H1 (cell line): Measurements from ENCODE around the gene SCARB1. TPM values are rescaled to one million over a fixed set of nuclear protein-coding genes. Genes with fewer than 3 reads are reported as not detected.

Experiments used
- polyA plus RNA-seq, 7 experiments: library from polyadenylated mRNA; depleted of rRNA in 3 of 7; stranded (reverse) in 5 of 7; unstranded in 2 of 7; fragments of >200 nt in 5 of 7; fragments of 200-250 nt in 2 of 7; gene quantifications; 1 replicate in 5 of 7; 2 replicates in 1 of 7; 4 replicates in 1 of 7; pipeline versions ENCODE4 v1.2.1 to v1.2.3, GENCODE V29; 2011 to 2013; ENCODE audit warnings: missing spikeins in 2 of 7, mixed read lengths in 2 of 7
- total RNA-seq: library from RNA; stranded (reverse); fragmentation: NEBNext Ultra II Directional; extraction: Animal tissue kit (Norgen Biotek cat#: 25700); gene quantifications from 2 replicates; pipeline ENCODE4 v1.2.1, GENCODE V29; 2021
- TF ChIP-seq, protein P1 (sequence below): fragments of 300-600 bp; sonication (generic); IDR thresholded peaks from 2 replicates; pipeline ENCODE4 v1.7.1; 2012; ENCODE audit warnings: low read length, moderate library complexity, mild to moderate bottlenecking, inconsistent platforms; ENCODE audit not compliant: insufficient replicate concordance

The SCARB1 gene
- total and polyA plus RNA-seq, 2 of the 8 experiments (the other 6 are each of a cell fraction or from before 2014, with no cell fraction given): 45.3 to 57.1 TPM

DNA sequence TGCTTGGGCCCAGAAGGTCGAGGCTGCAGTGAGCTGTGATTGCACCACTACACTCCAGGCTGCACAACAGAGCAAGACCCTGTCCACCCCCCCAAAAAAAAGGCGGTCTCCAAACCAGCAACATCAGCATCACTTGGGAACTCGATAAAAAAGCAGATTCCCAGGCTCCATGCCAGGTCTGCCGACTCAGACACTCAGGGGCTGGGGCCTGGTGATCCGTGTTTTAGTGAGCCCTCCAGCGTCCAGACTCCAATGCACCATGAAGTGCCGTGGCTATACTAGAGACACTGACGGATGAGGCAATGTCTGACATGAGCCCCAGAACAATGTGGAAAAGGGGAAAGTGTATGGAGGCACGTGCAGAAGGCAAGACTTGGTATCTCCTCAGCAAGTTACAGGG, 28.8 kb downstream of the SCARB1 start (continued):
- TF ChIP-seq, protein P1, sequence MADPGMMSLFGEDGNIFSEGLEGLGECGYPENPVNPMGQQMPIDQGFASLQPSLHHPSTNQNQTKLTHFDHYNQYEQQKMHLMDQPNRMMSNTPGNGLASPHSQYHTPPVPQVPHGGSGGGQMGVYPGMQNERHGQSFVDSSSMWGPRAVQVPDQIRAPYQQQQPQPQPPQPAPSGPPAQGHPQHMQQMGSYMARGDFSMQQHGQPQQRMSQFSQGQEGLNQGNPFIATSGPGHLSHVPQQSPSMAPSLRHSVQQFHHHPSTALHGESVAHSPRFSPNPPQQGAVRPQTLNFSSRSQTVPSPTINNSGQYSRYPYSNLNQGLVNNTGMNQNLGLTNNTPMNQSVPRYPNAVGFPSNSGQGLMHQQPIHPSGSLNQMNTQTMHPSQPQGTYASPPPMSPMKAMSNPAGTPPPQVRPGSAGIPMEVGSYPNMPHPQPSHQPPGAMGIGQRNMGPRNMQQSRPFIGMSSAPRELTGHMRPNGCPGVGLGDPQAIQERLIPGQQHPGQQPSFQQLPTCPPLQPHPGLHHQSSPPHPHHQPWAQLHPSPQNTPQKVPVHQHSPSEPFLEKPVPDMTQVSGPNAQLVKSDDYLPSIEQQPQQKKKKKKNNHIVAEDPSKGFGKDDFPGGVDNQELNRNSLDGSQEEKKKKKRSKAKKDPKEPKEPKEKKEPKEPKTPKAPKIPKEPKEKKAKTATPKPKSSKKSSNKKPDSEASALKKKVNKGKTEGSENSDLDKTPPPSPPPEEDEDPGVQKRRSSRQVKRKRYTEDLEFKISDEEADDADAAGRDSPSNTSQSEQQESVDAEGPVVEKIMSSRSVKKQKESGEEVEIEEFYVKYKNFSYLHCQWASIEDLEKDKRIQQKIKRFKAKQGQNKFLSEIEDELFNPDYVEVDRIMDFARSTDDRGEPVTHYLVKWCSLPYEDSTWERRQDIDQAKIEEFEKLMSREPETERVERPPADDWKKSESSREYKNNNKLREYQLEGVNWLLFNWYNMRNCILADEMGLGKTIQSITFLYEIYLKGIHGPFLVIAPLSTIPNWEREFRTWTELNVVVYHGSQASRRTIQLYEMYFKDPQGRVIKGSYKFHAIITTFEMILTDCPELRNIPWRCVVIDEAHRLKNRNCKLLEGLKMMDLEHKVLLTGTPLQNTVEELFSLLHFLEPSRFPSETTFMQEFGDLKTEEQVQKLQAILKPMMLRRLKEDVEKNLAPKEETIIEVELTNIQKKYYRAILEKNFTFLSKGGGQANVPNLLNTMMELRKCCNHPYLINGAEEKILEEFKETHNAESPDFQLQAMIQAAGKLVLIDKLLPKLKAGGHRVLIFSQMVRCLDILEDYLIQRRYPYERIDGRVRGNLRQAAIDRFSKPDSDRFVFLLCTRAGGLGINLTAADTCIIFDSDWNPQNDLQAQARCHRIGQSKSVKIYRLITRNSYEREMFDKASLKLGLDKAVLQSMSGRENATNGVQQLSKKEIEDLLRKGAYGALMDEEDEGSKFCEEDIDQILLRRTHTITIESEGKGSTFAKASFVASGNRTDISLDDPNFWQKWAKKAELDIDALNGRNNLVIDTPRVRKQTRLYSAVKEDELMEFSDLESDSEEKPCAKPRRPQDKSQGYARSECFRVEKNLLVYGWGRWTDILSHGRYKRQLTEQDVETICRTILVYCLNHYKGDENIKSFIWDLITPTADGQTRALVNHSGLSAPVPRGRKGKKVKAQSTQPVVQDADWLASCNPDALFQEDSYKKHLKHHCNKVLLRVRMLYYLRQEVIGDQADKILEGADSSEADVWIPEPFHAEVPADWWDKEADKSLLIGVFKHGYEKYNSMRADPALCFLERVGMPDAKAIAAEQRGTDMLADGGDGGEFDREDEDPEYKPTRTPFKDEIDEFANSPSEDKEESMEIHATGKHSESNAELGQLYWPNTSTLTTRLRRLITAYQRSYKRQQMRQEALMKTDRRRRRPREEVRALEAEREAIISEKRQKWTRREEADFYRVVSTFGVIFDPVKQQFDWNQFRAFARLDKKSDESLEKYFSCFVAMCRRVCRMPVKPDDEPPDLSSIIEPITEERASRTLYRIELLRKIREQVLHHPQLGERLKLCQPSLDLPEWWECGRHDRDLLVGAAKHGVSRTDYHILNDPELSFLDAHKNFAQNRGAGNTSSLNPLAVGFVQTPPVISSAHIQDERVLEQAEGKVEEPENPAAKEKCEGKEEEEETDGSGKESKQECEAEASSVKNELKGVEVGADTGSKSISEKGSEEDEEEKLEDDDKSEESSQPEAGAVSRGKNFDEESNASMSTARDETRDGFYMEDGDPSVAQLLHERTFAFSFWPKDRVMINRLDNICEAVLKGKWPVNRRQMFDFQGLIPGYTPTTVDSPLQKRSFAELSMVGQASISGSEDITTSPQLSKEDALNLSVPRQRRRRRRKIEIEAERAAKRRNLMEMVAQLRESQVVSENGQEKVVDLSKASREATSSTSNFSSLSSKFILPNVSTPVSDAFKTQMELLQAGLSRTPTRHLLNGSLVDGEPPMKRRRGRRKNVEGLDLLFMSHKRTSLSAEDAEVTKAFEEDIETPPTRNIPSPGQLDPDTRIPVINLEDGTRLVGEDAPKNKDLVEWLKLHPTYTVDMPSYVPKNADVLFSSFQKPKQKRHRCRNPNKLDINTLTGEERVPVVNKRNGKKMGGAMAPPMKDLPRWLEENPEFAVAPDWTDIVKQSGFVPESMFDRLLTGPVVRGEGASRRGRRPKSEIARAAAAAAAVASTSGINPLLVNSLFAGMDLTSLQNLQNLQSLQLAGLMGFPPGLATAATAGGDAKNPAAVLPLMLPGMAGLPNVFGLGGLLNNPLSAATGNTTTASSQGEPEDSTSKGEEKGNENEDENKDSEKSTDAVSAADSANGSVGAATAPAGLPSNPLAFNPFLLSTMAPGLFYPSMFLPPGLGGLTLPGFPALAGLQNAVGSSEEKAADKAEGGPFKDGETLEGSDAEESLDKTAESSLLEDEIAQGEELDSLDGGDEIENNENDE: no peak
- TF ChIP-seq, all 59 proteins: peak for 0
